ENCODE results near the gene PDZD4.

Gene PDZD4

GRCh38 chrX:153829799-153830639 is at the start of gene PDZD4:
Gene PDZD4 (minus strand): TSS chrX:153830544. CDS start chrX:153830298, 246 bp downstream.
- no peak for DNase-seq (ENCODE audit: low read depth)

- no peak for DNase-seq (ENCODE audit: low read depth)
Measured at GRCh38 chrX:153879741-153880439, 49.5 kb upstream of the PDZD4 start.

GRCh38 chrX:153878969-153879653 is 48.8 kb upstream of the PDZD4 start:
- no peak for DNase-seq (ENCODE audit: low read depth)

- no peak for DNase-seq (ENCODE audit: low read depth)
Measured at GRCh38 chrX:153878345-153878744, 48.0 kb upstream of the PDZD4 start.

- no peak for DNase-seq (ENCODE audit: low read depth)
Measured at GRCh38 chrX:153877571-153878261, 47.4 kb upstream of the PDZD4 start.

- no peak for DNase-seq (ENCODE audit: low read depth)
Measured at GRCh38 chrX:153876112-153876491, 45.8 kb upstream of the PDZD4 start.

GRCh38 chrX:153875391-153876111 is 45.2 kb upstream of the PDZD4 start:
- peak; percentile 54 for DNase-seq (ENCODE audit: low read depth)

GRCh38 chrX:153874366-153875125 is 44.2 kb upstream of the PDZD4 start:
- no peak for DNase-seq (ENCODE audit: low read depth)

GRCh38 chrX:153874085-153874365 is 43.7 kb upstream of the PDZD4 start:
- DNase-seq (ENCODE audit: low read depth), result no peak

- no peak for DNase-seq (ENCODE audit: low read depth)
Measured at GRCh38 chrX:153873282-153874084, 43.1 kb upstream of the PDZD4 start.

- no peak for DNase-seq (ENCODE audit: low read depth)
Measured at GRCh38 chrX:153871946-153872878, 41.9 kb upstream of the PDZD4 start.

- no peak for DNase-seq (ENCODE audit: low read depth)
Measured at GRCh38 chrX:153871451-153871850, 41.1 kb upstream of the PDZD4 start.

- no peak for DNase-seq (ENCODE audit: low read depth)
Measured at GRCh38 chrX:153870791-153871360, 40.5 kb upstream of the PDZD4 start.

- DNase-seq (ENCODE audit: low read depth), result no peak
Measured at GRCh38 chrX:153870288-153870690, 39.9 kb upstream of the PDZD4 start.

GRCh38 chrX:153869473-153870287 is 39.3 kb upstream of the PDZD4 start:
- DNase-seq (ENCODE audit: low read depth), result no peak

- no peak for DNase-seq (ENCODE audit: low read depth)
Measured at GRCh38 chrX:153868576-153869472, 38.5 kb upstream of the PDZD4 start.

- DNase-seq (ENCODE audit: low read depth), result no peak
Measured at GRCh38 chrX:153867671-153868070, 37.3 kb upstream of the PDZD4 start.

Data from activated T-helper 1 cell treated with Interleukin-2 at 50 U/mL for 16 hours (primary cell).